Measurements from ENCODE around the gene YWHAH.

Gene YWHAH

GRCh38 chr22:31950226-31950625 lies 5.9 kb downstream of the YWHAH start:
- DNase-seq (ENCODE audit: low read depth): no peak

GRCh38 chr22:31951194-31952093 lies 7.1 kb downstream of the YWHAH start:
- DNase-seq (ENCODE audit: low read depth): no peak

GRCh38 chr22:31952094-31952401 lies 7.7 kb downstream of the YWHAH start:
- DNase-seq (ENCODE audit: low read depth): no peak

GRCh38 chr22:31952472-31952871 lies 8.1 kb downstream of the YWHAH start:
- peak; percentile 76 for DNase-seq (ENCODE audit: low read depth)

- DNase-seq (ENCODE audit: low read depth): no peak
Measured at GRCh38 chr22:31953261-31953660, 8.9 kb downstream of the YWHAH start.

DNA sequence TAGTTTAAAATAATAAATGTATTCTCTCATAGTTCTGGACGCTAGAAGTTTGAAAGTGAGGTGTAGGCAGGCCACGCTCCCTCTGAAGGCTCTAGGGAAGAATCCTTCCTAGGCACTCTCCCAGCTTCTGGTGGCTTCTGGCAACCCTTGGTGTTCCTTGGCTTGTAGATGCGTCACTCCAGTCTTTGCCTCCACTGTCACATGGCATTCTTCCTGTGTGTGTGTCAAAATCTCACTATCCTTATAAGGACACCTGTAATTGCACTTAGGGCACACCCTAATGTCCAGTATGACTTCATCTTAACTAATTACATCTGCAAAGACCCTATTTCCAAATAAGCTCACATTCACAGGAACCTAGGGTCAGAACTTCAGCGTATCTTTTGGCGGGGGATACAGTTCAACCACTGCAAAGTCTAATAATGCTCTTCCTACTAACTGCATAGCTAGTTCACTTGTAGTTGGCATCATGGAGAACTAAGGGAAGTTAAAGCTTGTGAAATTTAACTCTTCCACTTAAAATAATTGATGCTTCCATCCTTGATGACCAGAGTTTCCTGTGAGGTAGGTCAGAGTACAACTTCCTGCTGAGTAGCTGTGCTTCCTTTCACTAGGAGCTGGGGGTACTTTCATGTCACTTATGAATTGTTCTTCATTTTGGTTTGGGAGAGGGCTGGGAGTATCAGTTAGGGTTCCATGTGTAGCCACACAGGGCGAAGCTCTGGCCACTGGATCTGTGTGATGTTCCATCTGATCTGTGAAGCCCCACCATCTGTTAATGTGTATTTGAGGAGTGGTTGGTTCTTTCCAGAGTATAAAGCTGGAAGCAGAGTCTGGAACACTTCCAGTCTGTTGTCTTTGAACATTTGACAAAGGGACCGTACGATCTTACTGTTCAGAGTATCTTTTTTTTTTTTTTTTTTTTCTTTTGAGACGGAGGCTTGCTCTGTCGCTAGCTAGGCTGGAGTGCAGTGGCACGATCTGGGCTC lies 10.5 kb downstream of the YWHAH start:
- DNase-seq (ENCODE audit: low read depth): no peak

GRCh38 chr22:31956360-31956759 lies 12.0 kb downstream of the YWHAH start:
- DNase-seq (ENCODE audit: low read depth): no peak

DNA sequence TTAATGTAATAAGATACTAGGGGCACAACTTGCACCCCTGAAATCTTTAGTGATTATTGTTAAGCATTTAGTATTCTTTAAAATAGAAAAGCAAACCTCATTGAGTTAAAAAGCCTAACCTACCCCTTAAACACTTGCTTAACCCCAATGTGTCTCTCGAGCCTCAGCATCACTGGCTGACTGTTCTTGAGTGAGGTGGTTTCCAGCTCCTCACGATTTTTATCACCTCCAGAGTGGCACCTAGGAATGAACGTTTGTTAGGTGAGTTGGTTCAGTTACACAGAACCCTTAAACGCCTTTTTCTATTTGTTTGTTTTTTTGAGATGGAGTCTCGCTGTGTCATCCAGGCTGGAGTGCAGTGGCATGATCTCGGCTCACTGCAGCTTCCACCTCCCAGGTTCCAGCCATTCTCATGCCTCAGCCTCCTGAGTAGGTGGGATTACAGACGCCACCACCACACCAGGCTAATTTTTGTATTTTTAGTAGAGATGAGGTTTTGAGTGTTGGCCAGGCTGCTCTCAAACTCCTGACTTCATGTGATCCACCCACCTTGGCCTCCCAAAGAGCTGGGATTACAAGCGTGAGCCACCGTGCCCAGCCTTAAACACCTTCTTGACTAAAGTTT lies 13.7 kb downstream of the YWHAH start:
- no peak for DNase-seq (ENCODE audit: low read depth)

DNA sequence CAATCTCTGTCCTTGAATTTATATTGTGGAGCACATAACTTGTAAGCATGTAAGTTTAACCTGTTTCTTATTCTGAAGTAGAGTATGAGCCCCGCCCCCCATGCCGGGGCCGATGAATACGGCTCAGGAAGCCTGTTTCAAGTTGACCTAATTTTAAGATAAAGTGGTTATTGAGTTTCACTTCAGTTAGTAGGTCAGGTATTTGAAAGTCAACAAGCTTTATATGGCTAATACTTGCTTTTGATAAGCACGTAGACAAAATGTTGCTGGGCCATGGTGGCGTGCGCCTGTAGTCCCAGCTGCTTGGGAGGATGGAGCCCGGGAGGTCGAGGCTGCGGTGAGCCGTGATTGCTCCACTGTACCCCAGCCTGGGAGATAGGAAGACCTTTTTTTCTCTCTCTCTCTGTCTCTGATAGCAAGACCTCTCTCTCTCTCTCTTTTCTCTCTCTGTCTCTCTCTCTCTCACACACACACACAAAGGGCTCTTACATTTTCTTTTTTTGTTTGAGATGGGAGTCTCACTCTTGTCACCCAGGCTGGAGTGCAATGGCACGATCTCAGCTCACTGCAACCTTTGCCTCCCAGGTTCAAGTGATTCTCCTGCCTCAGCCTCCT lies 14.4 kb downstream of the YWHAH start:
- DNase-seq (ENCODE audit: low read depth): no peak

- no peak for DNase-seq (ENCODE audit: low read depth)
Measured at GRCh38 chr22:31960767-31961166, 16.4 kb downstream of the YWHAH start.

GRCh38 chr22:31962387-31963125 lies 18.2 kb downstream of the YWHAH start:
- DNase-seq (ENCODE audit: low read depth): no peak

GRCh38 chr22:31968022-31968421 lies 23.7 kb downstream of the YWHAH start:
- DNase-seq (ENCODE audit: low read depth): no peak

DNA sequence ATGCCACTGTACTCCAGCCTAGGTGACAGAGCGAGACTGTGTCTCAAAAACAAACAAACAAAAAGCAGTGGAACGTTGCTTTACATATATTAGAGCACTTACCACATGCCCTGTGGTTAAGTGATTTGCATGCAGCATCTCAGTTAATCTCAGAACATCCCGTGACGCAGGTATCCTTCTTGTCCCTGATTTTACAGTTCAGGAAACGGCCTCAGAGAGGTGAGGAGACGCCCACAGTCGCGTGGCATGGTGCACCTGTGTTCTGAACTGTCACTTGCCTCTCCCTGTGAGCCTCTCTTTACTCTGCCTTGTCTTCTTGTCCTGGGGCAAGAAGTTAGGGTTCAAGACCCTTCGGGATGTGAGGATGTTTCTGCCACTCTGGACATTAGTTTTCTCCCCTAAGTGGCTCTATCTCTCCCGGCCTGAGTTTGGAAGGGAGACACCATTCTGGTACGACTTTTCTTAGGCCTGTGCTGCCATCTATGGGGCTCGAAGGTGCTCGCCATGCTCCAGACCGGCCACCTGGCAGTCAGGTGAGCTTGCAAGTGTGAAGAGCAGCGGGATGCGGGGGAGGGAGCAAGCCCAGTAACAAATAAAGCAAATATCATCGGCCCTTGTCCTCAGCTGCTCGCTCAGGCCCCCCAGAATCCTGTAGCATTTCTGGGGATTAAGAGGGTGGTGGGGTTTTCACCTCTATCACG lies 25.6 kb downstream of the YWHAH start:
- peak; percentile 31 for DNase-seq (ENCODE audit: low read depth)

DNA sequence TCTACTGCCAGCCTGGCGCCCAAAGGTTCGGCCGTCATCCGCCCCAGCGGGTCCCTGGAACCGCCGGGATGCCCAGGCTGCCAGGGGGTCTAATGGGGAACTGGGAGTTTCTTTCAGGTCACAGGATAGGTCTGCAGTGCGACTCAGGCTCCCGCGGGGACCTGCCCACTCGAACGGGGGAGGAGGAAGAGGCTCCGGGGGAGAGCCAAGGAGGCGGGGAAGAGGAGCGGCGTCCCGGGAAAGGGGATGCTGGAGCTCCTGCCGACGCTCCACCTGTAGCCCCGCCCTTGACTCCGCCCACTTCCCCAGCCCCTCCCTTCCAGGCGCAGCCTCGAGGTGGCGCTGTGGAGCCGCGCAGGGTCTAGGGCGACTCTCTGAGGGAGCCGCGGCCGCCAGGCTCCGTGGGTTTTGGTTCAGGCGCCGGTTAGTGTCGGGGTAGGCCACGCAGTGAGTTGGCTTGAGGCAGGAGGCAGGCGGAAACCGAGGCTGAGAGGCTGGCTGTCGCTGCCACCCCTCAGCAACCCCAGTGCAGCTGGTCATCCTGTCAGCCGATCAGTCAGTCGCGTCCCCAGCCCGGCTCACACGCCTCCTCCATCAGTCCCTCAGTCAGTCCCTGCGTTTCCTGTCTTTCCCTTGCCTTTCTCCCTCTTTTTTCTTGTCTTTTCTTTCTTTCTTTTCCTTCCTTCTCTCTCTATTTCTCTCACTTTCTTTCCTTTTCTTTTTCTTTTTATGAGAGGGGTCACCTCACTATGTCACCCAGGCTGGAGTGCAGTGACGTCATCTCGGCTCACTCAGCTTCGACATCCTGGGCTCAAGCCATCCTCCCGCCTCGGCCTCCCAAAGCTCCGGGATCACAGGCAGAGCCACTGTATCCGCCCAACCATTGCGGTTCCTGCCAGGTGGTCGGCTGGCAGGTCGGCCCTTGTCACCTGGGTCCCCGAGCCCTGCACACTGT lies 26.4 kb downstream of the YWHAH start:
- DNase-seq (ENCODE audit: low read depth): no peak

GRCh38 chr22:31972180-31972579 lies 27.8 kb downstream of the YWHAH start:
- DNase-seq (ENCODE audit: low read depth): no peak

DNA sequence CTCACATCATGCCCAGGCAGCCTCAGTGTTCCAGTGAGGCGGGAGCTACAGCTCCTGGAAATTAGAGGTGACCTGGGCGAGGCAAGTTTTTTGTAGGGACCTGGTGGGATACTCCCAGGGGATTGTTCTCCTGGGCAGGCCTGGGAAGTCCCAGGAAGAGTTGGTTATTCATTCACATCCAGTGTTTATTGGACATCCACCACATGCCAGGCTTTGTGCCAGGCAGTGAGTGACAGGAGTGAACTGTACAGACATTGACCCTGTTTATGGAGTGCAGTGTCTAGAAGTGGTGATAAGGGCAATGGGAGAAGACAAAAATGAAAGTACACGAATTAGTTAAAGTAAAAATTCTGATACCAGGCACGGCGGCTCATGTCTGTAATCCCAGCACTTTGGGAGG lies 29.4 kb downstream of the YWHAH start:
- DNase-seq (ENCODE audit: low read depth): no peak

DNA sequence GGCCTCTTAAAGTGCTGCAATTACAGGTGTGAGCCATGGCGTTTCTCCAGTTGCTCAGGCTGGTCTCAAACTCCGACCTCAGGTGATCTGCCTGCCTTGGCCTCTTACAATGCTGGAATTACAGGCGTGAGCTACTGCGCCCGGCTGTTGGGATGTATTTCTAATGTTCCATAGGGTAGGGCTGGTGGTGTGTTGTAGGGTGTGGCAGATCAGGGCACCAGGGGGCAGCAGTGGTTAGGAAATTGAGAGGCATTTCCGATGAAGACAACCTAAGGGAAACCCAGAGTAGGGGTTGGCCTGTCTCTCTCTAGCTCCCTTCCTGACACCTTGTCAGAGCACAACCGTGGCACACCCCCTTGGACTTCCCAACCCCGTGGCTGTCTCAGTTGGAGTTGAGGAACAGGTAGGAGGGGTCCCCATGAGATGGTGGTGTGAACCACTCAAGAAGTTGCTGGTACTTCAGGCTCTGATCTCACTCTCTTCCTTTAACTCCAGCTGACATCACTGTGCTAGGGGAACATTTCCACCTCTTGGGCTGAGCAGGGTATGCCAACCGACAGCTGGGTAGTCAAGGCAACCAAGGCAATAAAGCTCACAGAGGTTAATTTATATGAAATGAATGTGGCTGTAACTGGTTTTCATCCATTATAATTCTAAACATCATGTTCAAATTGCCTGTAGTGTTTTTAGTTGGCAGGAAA lies 33.0 kb downstream of the YWHAH start:
- DNase-seq (ENCODE audit: low read depth): peak; percentile 36

DNA sequence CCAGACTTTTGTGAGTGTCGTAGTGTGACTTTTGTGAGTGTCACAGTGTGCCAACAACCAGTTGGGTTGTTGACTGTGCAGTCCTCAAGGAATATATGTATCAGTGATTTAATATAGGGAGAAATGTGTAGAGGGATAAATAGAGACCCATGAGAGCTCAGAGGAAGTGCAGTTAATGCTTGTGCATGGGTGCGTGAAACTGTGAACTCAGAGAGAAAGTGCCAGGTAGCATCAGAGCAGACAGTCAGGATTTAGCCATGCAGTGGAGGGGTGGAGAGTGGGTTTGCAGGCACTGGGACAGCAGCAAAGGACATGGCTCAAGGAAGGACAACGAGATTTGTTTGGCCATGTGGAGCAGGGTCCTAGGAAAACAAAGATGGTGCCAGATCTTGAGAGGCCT lies 33.6 kb downstream of the YWHAH start:
- DNase-seq (ENCODE audit: low read depth): no peak

DNA sequence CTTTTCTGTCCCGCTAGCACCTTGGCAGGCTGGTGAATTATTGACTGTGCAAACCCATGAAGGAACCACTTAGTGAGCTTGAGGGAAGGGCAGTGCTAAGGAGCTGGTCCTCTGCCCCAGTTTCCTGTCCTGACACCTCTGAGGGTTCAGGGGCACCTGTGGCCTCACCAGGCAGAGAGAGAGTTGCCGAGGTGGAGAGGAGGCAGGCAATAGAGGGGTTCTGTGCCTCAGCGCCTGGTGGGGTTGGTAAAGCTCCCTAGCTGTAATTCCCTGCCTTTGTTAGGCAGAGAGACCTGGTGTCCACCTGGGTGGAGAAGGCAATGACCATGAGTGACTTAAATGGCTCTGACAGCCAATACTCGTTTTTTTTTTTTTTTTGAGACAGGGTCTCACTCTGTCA lies 36.3 kb downstream of the YWHAH start:
- no peak for DNase-seq (ENCODE audit: low read depth)
